D721Med (cell line): Measurements from ENCODE around the gene ANKRD44.
"Not testable (repeated sequence)": the region's sequence is repeated elsewhere in the genome, so short reads cannot be mapped to it uniquely, and the experiment has no call there.

Source experiments
- DNase-seq: peaks from one replicate; pipeline ENCODE4 v3.0.0; 2011; ENCODE audit warnings: low spot score; ENCODE audit not compliant: insufficient read length
- FAIRE-seq: peaks from 2 replicates; lab custom pipeline; 2011; peaks lifted over from hg19 to GRCh38; lab: Jason Lieb, UNC
- CTCF ChIP-seq: IDR thresholded peaks from 2 replicates; pipeline ENCODE4 v1.5.1; 2012; ENCODE audit warnings: mild to moderate bottlenecking, control low read depth; ENCODE audit not compliant: insufficient read depth; ENCODE audit errors: missing control alignments

Gene ANKRD44

GRCh38 chr2:197353393-197354168 is 43.0 kb upstream of the ANKRD44 start:
- no peak for FAIRE-seq
- TF ChIP-seq CTCF = no peak

GRCh38 chr2:197349699-197350098 is 39.1 kb upstream of the ANKRD44 start:
- no peak for TF ChIP-seq CTCF
- FAIRE-seq (no peak), DNase-seq (no peak)

More at GRCh38 chr2:197353393-197354168, 43.0 kb upstream of the ANKRD44 start:
- DNase-seq = no peak

GRCh38 chr2:197348721-197349360 is 38.3 kb upstream of the ANKRD44 start:
- TF ChIP-seq CTCF = no peak
- no peak for FAIRE-seq
- DNase-seq = no peak

GRCh38 chr2:197345846-197346370 is 35.3 kb upstream of the ANKRD44 start:
- no peak for TF ChIP-seq CTCF
- no peak for FAIRE-seq
- DNase-seq = no peak

- not testable (repeated sequence) for FAIRE-seq
Measured at GRCh38 chr2:197343968-197344367, 33.4 kb upstream of the ANKRD44 start.

GRCh38 chr2:197340591-197340990 is 30.0 kb upstream of the ANKRD44 start:
- DNase-seq (no peak), FAIRE-seq (no peak)
- TF ChIP-seq CTCF = no peak

More at GRCh38 chr2:197343968-197344367, 33.4 kb upstream of the ANKRD44 start:
- DNase-seq = not testable (repeated sequence)

- no peak for TF ChIP-seq CTCF
- FAIRE-seq (no peak), DNase-seq (no peak)
Measured at GRCh38 chr2:197339496-197340220, 29.1 kb upstream of the ANKRD44 start.
